UCSD-AML1 (cell line): ENCODE data around the gene ADAMTS8.

Experiments
- DNase-seq: peaks from one replicate; lab custom pipeline; 2025; ENCODE audit not compliant: unreplicated experiment; lab: John Stamatoyannopoulos, UW

ADAMTS8 gene, protein sequence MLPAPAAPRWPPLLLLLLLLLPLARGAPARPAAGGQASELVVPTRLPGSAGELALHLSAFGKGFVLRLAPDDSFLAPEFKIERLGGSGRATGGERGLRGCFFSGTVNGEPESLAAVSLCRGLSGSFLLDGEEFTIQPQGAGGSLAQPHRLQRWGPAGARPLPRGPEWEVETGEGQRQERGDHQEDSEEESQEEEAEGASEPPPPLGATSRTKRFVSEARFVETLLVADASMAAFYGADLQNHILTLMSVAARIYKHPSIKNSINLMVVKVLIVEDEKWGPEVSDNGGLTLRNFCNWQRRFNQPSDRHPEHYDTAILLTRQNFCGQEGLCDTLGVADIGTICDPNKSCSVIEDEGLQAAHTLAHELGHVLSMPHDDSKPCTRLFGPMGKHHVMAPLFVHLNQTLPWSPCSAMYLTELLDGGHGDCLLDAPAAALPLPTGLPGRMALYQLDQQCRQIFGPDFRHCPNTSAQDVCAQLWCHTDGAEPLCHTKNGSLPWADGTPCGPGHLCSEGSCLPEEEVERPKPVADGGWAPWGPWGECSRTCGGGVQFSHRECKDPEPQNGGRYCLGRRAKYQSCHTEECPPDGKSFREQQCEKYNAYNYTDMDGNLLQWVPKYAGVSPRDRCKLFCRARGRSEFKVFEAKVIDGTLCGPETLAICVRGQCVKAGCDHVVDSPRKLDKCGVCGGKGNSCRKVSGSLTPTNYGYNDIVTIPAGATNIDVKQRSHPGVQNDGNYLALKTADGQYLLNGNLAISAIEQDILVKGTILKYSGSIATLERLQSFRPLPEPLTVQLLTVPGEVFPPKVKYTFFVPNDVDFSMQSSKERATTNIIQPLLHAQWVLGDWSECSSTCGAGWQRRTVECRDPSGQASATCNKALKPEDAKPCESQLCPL

DNA sequence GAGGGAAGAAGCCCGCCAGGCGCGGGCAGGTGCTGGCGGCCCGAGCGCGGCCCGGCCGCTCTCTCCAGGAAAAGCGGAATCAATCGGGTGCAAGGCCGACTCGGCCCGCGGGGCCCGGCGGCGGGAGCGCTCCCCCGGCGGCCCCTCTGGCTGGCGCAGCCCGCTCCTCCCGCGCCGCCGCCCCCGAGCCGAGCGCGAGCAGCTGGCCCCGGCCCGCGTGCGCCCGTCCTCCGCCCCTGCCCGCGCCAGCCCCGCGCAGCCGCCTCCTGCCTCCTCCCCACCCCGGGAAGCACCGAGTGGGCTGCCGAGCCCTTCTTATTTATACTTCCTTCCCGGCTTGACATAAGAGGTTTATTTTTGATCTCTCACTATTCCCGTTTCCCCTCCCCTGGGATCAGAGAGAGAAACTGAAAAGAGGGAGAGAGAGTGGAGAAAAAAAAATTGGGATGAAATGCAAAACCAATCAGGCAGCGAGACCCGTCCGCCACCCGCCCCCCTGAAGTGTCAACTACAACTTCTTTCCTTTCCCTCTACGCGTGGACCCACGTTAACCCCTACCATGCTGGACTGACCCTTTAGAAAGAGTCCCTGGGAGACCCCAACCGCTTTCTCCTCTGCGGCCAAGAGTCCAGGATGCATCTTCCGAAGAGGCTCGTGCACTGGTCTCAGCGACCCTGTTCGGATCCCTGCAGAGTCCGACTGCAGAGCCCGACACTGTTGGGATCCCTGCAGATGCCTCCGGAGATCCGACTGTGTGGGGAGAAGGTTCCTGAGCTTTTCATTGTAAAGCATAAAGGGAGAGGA lies at the start of gene ADAMTS8:
Gene ADAMTS8, minus strand, starts transcription at position 294 of the 804 bp plus-strand sequence. CDS start 323 bp downstream, outside the sequence.
- DNase-seq, result no peak

DNA sequence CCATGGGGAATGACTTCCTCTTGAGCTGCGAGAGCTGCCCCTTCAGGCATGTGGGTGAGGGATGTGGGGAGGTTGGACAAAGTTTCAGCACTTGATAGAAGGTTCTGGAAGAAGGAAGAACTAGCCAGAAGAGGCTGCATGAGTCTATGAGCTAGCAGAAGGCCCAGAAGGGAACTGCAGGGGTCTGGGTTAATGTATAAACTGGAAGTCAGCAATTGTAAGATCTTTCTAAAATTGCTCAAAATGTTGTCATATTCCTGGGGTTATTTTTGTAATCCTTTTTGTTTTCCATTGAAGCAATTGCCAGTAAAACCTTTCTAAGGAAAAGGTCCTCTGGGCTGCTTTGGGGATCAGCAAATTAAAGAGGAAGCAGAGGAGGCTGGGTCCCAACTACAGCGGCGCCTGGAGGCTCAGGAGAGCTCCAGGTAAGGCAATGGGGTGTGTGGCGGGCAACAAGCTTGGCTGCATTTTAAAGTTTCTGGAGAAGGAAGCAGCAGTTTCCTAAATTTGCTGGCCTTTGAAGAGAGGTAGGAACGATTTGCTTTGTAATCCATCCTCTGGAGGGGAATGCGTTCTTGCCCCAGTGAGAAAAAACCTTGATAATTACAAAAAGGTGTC lies 49.3 kb upstream of the ADAMTS8 start:
- DNase-seq, result no peak

DNA sequence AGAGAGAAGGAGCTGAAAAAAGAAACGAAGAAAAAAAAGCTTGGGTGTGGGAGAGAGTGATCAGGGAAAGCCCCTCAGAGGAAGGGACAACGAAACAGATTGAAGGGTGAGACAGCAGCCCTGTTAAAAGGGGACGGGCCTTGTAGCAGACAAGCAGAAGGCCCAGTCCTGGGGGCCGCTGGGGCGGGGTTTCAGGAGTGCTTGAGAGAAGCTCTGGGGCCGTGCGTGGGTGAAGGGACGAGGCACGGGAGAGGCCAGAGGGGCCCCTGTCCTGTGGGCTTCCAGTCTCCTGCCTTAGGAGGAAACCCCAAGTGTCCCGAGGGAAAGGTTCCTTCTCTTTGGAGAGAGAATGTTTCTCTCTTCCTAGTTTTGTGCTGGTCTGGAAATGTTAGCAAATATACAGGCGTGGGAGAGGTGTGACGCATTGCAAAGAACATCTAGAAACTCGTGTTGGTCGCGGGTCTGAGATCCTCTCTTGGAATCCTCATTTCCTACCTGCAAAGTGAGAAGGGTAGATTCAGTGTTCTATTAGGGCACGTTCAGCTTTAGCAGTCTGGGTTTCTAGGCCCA lies 48.6 kb upstream of the ADAMTS8 start:
- no peak for DNase-seq

DNA sequence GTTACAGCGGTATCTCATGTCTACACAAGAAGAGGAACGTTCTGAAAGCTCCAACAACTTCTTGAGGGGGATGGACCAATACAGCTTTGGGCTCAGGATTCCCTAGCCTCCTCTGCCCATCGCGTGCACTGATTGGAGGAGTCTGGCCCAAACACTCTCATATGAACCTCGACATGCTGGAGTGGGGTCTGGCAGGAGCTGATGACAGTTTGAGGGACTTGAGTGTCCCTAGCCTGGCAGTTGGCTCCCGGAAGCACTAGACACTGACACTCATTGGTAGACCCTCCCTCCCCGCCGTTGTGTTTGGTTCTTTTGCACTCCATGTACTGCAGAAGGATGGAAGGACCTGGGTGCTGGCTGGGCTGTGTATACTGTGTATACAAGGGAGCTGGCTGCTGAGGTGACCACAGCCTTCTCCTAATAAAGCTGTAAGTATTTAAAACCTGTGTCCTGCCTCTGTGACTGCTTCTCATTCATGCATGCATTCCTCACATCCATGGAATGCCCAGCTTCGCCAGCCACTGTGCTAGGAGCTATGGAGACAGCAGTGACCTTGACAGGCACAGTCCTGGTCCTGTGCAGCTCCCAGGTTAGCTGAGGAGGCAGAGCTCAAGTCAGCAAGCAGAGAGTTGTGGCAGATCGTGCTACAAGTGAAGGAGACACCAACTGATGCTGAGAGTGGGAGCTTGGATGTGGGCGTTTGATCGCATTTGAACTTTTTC lies 48.0 kb upstream of the ADAMTS8 start:
- DNase-seq, result no peak

DNA sequence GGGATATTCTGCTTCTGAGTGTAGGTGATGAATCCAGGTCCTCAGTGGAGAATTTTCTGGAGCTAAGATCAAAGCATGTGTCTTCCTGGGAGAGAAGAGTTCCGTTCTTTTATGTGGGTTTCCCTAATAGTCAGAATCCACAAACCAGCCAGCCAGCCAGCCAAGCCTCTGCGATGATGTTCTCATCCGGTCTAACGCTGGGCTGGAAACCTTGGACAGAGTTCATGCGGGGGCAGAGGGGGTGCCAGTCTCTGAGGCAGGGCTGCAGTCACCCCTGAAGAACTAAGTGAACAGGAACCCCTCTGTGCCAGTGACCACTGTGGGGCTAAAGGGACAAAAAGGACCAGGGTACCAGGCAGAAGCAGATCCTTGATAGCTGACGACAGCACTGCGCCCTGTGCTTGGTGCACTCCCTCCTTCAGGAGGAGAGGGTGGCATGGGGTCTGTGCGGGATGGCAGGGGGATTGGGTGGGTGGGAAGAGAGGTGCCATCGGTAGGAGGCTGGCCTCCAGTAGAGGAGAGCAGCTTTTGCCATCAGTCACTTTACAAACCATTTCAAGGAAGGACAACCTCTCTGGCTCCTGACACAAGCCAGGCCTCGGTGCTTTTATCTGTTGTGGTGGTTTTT lies 47.1 kb upstream of the ADAMTS8 start:
- no peak for DNase-seq

DNA sequence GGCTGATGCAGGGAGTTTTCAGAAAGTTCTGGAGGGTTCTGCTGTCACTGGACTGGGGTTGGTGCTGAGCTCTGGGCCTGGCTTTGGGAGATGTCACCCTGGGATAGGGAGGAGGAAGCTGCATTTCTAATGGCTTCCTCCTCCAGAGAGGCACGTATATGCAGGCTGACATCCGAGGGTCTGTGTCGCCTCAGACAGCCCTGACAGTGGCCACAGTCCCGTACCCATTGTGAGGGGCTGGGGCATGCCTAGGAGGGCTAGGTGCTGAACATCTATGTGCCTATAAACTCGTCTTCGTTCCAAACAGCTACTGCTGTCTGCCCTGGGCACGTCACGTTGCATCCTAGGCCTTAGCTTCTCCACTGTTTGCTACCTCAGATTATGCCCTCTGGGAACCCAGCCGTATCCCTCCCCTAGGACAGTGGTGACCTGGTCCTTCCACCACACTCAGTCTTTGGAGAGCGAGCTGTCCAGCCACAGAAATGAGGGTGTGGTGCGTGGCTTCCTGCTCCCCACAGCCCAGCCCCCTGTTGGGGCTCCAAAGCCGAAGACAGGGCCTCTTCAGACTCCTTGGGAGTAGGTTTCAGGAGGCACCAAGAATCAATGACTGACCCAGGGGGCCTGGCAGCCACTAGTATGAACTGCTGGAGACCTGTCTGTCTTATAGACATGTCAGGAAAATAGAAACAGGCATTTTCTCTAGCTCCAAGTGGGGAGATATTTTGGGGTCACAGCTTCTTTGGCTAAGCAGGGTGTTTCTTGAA lies 46.4 kb upstream of the ADAMTS8 start:
- DNase-seq, result no peak

DNA sequence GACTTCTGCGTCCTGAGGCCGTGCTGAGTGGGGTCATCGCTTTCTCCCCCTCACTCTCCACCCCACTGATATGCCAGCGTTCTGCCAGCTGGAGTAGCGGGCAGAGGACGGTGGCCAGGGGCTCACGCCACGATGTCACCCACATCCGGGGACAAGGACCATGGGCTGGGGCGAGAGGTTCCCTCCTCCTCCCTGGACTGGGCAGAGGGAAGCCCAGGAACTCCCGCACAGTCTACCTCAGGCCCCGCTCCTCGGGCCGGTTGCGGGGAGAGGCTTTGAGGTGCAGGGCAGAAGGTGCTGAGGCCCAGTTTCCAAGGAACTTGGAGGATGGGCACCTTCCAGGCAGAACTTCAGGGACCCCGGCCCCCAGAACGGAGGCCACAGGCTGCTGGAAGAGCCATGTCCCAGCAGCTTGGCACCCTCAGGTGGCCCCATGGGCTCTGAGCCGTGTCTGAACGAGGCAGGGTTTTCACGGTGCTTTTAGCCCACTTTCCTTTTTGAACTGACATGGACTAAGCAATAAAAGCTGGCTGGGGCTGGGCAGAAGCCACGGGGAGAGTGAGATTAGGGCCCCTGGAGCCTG lies 45.5 kb upstream of the ADAMTS8 start:
- DNase-seq, result no peak

DNA sequence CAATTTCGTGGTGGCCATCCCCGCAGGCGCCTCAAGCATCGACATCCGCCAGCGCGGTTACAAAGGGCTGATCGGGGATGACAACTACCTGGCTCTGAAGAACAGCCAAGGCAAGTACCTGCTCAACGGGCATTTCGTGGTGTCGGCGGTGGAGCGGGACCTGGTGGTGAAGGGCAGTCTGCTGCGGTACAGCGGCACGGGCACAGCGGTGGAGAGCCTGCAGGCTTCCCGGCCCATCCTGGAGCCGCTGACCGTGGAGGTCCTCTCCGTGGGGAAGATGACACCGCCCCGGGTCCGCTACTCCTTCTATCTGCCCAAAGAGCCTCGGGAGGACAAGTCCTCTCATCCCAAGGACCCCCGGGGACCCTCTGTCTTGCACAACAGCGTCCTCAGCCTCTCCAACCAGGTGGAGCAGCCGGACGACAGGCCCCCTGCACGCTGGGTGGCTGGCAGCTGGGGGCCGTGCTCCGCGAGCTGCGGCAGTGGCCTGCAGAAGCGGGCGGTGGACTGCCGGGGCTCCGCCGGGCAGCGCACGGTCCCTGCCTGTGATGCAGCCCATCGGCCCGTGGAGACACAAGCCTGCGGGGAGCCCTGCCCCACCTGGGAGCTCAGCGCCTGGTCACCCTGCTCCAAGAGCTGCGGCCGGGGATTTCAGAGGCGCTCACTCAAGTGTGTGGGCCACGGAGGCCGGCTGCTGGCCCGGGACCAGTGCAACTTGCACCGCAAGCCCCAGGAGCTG lies 44.8 kb upstream of the ADAMTS8 start:
- no peak for DNase-seq

DNA sequence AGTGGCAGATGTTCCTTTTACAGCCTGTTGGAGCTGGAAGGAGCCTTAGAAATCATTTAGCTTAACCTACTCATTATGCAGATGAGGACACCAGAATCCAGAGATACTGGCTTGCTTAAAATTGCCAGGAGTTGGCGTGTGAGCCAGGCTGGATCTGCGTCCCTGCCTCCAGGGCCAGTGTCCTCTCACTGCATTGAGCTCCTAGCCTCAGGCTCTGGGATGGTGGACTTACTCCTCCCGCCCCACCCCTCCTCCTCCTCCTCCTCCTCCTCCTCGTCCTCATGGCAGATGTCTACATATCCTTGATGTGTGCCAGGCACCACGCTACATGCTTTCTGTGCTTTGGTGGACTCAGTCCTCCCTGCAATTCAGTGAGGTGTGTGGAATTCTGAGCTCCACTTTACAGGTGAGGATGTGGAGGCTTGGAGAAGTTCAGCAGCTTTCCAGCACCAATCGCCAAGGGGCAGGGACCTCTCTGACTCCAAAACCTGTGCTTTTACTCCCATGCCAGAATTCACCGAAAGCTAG lies 44.1 kb upstream of the ADAMTS8 start:
- DNase-seq, result no peak

DNA sequence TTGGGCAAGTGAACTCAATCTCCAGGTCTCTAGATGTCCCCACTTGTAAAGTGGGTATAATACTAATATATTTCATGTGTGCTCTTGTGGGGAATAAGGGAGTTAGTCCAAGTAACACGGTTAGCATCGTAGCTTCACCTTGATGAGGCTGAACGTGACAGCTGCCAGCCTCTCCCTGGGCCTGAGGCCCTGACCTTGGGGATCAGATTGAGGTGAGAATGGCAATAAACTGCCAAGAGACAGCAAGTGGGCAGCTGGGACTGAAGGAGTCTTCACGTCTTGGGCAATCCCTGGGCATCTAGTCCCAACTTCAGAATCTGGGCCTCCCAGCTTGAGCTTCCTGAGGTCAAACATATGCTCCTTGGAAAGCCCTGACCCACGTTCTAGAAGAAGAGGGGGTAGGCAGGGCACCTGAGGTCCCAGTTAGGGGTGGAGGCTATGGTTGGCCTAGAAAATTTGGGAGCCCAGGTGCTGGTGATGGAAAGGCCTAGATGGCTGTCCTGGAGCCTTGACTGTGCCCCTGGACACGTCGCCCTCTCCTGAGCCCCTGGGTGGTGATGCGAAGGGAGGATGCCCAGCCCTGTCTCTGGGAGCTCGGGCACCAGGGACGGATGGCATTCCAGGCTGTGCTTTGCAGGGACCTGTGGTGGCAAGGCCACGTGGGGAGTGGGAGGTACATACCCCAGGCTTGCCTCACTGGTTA lies 43.5 kb upstream of the ADAMTS8 start:
- DNase-seq, result no peak

DNA sequence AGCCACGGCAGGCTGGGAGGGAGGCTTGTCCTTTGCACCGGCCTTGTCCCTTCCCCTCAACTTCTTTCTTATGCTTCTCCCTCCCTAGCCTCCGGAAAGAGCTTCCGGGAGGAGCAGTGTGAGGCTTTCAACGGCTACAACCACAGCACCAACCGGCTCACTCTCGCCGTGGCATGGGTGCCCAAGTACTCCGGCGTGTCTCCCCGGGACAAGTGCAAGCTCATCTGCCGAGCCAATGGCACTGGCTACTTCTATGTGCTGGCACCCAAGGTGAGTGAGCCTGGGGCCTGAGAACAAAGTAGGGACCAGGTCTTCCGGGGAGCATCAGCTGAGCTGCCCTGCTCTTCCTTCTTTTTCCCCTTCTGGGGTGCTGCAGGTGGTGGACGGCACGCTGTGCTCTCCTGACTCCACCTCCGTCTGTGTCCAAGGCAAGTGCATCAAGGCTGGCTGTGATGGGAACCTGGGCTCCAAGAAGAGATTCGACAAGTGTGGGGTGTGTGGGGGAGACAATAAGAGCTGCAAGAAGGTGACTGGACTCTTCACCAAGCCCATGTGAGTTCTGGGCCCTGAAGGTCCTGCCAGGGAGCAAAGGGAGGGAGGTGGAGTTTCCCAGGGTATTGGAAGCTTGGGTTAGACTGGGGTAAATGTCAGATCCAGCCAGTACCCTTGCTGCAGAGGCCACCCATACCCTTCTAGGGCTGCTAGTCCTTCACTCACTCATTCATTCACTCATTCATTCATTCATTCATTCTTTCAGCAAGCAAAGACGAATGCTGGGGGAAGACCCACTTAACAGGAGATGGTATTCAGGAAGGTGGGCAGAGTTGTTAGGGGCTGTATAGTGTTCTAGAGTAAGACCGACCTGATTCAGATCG lies 42.7 kb upstream of the ADAMTS8 start:
- DNase-seq, result no peak

DNA sequence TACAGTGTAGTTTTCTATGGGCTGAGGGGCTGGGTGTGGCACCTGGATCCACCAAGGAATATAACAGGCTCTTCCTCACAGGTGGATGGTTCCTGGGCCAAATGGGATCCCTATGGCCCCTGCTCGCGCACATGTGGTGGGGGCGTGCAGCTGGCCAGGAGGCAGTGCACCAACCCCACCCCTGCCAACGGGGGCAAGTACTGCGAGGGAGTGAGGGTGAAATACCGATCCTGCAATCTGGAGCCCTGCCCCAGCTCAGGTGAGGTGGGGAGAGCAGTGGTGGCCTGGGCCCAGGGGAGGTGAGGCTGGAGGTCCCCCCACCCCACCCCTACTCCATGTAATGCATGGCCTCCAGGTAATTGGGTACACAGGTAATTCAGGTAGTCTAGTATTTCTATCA lies 40.8 kb upstream of the ADAMTS8 start:
- DNase-seq, result no peak

DNA sequence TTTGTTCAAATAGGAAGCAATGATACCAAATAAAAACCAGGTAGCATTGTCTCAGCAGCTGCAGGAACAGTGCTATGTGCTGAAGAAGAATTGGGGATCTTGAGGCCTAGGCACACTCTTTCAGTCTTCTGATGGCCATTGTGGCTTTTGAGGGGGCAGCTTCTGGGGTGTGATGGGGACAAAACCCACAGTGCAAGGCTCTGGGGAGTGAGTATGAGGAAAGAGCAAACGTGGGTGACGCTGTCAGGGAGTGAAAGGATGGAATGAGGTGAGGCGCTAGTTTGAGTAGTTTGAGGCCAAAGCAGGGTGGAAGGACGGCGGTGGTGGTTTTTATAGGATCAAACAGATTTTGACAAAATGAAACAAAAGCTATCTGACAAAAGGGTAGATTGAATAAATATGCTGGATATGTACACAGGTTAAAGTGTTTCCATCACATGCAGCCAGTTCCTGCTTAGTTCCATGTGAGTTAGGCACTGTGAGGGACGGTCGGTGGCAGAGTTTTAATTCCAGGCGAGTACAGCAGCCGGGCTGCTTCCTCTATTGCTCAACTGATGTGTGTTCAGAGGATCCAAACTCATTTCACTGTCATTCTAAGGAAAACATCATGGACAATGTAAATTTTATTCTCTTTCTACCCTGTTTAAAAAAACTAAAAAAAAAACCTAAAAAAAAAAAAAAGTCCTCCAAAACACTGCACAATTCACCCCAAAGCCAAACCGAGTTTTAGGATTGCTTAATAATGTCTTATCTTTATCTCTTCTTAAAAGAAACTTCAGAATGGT lies 38.9 kb upstream of the ADAMTS8 start:
- no peak for DNase-seq

DNA sequence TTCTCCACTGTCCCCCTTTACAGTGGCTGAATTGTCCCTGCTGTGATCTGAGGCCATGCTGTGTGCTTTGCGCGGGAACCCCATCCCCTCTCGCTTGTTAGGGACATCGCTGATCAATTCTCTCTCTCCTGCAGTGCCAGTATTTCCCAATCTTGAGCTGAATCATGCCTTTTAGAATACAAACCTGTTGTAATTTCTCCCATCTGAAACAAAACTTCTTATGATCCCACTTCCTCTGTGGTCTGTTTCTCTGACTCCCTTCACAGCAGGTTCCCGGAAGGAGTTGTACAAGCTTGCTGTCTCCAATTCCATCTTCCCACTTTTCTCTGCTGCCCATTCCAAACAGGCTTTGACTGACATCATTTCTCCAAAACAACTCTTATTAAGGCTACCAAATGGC lies 36.9 kb upstream of the ADAMTS8 start:
- DNase-seq, result no peak

DNA sequence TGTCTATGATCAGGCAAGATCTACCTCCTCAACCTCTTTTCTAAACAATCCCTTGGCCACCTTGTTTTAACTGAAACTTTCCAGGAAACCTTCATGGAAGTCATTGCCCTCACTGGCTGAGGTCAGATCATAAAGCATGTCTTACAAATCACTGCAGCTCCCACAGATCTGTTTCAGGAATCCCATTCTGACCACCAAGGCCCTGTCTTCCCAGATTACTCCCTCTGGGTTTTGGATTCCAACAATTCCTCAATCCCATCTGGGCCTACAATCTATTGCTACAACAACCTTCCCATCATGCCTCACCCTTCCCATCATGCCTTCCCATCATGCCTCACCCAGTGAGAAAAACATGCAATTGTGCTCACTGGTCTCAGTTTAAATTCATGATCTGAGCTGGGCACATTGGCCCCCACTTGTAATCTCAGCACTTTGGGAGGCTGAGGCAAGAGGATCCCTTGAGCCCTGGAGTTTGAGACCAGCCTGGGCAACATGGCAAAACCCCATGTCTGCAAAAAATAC lies 35.9 kb upstream of the ADAMTS8 start:
- no peak for DNase-seq
